HG02840 (cell line): ENCODE measurements around the gene RBM4.

Experiments
- ATAC-seq: cut with Tn5 transposase; IDR thresholded peaks from one replicate; pipeline ENCODE4 v1.9.1; 2021; ENCODE audit warnings: mild to moderate bottlenecking, moderate library complexity, moderate number of reproducible peaks; ENCODE audit not compliant: unreplicated experiment, low FRiP score

Gene RBM4

GRCh38 chr11:66687831-66688281 lies 49.4 kb downstream of the RBM4 start:
- no peak for ATAC-seq

- no peak for ATAC-seq
Observed at GRCh38 chr11:66688561-66689534, 50.3 kb downstream of the RBM4 start.

GRCh38 chr11:66689661-66690590 lies 51.4 kb downstream of the RBM4 start:
- no peak for ATAC-seq

- no peak for ATAC-seq
Observed at GRCh38 chr11:66691311-66691980, 52.9 kb downstream of the RBM4 start.

- no peak for ATAC-seq
Observed at GRCh38 chr11:66692446-66692845, 53.9 kb downstream of the RBM4 start.

GRCh38 chr11:66692871-66693331 lies 54.4 kb downstream of the RBM4 start:
- ATAC-seq, result no peak

- ATAC-seq, result no peak
Observed at GRCh38 chr11:66693356-66694055, 55.0 kb downstream of the RBM4 start.

- no peak for ATAC-seq
Observed at GRCh38 chr11:66694056-66694410, 55.5 kb downstream of the RBM4 start.

GRCh38 chr11:66694732-66695207 lies 56.3 kb downstream of the RBM4 start:
- ATAC-seq, result no peak
